K562 (cell line): ENCODE data around the gene TMEM150A. TPM values are rescaled to one million over a fixed set of nuclear protein-coding genes. Genes with fewer than 3 reads are reported as not detected.

Experiments used
- FOS ChIP-seq: IDR thresholded peaks from 3 replicates; pipeline ENCODE4 v1.6.1; 2011; ENCODE audit not compliant: insufficient read length; ENCODE audit errors: extremely low read depth
- HOMEZ ChIP-seq: fragments of 250-450 bp; sonication (Bioruptor Pico); IDR thresholded peaks from 2 replicates; pipeline ENCODE4 v1.4.0; 2020; ENCODE audit warnings: mild to moderate bottlenecking, moderate library complexity
- KDM1A ChIP-seq, 2 experiments: fragments of 450-650 bp; IDR thresholded peaks; 2 replicates each; pipeline ENCODE4 v1.6.1; 2016; ENCODE audit warnings: mild to moderate bottlenecking in 2 of 2
- MAZ ChIP-seq, 2 experiments: fragments of 450-650 bp in 1 of 2; sonication (generic) in 1 of 2; formaldehyde crosslinking; IDR thresholded peaks in 1 of 2; conservative IDR thresholded peaks in 1 of 2; 2 replicates each; pipeline versions ENCODE4 v1.4.0 to v1.5.0; 2020; ENCODE audit warnings: mild to moderate bottlenecking in 1 of 2, missing genetic modification reagents in 1 of 2
- NCOA6 ChIP-seq: fragments of 450-650 bp; IDR thresholded peaks from 2 replicates; pipeline ENCODE4 v1.6.1; 2017; ENCODE audit warnings: mild to moderate bottlenecking
- PCBP1 ChIP-seq: fragments of 200-400 bp; formaldehyde crosslinking; IDR thresholded peaks from 2 replicates; pipeline ENCODE4 v1.6.1; 2018; ENCODE audit warnings: mild to moderate bottlenecking, low read depth, low read length; ENCODE audit not compliant: poor library complexity, severe bottlenecking
- POLR2B ChIP-seq: fragments of 450-650 bp; IDR thresholded peaks from 2 replicates; pipeline ENCODE4 v1.6.1; 2018; ENCODE audit warnings: low read depth; ENCODE audit not compliant: partially characterized antibody
- SIX5 ChIP-seq, 2 experiments: IDR thresholded peaks; 2 replicates each; pipeline ENCODE4 v1.6.1; 2011; ENCODE audit warnings: low read length in 2 of 2, borderline replicate concordance in 1 of 2, low read depth in 1 of 2, mild to moderate bottlenecking in 1 of 2, moderate library complexity in 1 of 2; ENCODE audit not compliant: insufficient read depth in 1 of 2
- SNRNP70 ChIP-seq: fragments of 200-400 bp; formaldehyde crosslinking; optimal IDR thresholded peaks from 2 replicates; pipeline ENCODE3; 2017; ENCODE audit warnings: low read depth, low read length
- TAF7 ChIP-seq: fragments of 450-650 bp; IDR thresholded peaks from 2 replicates; pipeline ENCODE4 v1.6.1; 2016; ENCODE audit warnings: missing genetic modification characterization, missing compliant biosample characterization
- ZBTB26 ChIP-seq: fragments of 450-650 bp; formaldehyde crosslinking; IDR thresholded peaks from 2 replicates; pipeline ENCODE4 v1.4.0; 2022; ENCODE audit warnings: missing genetic modification characterization
- ZBTB40 ChIP-seq, 2 experiments: fragments of 450-650 bp in 1 of 2; sonication (generic) in 1 of 2; formaldehyde crosslinking in 1 of 2; IDR thresholded peaks; 2 replicates each; pipeline versions ENCODE4 v1.7.1 to v1.9.0; 2016 to 2022; ENCODE audit warnings: inconsistent platforms in 1 of 2, mild to moderate bottlenecking in 1 of 2, missing genetic modification reagents in 1 of 2
- ZBTB7A ChIP-seq: IDR thresholded peaks from 2 replicates; pipeline ENCODE4 v1.6.1; 2011; ENCODE audit warnings: low read depth, mild to moderate bottlenecking, low read length, moderate library complexity, borderline replicate concordance; ENCODE audit not compliant: control insufficient read depth
- ZNF311 ChIP-seq: fragments of 250-450 bp; sonication (Bioruptor Pico); IDR thresholded peaks from 2 replicates; pipeline ENCODE4 v1.4.0; 2020; ENCODE audit warnings: mild to moderate bottlenecking, moderate library complexity
- polyA plus RNA-seq, 8 experiments: library from polyadenylated mRNA; depleted of rRNA in 4 of 8; stranded (reverse) in 5 of 8; unstranded in 3 of 8; fragments of >200 nt; fragmentation: Nextera tagmentation in 2 of 8; fragmentation: Illumina TruSeq in 1 of 8; extraction: Ambion mirVana in 2 of 8; extraction: Trizol in 1 of 8; gene quantifications; 2 replicates each; pipeline versions ENCODE4 v1.2.1 to v1.2.3, GENCODE V29; 2011 to 2014; ENCODE audit warnings: inconsistent platforms in 1 of 8, missing spikeins in 1 of 8
- total RNA-seq, 7 experiments: library from RNA; depleted of rRNA in 6 of 7; stranded (reverse); fragments of >200 nt in 6 of 7; fragmentation: Illumina TruSeq in 2 of 7; extraction: Trizol in 2 of 7; gene quantifications; 2 replicates each; pipeline versions ENCODE4 v1.2.1 to v1.2.3, GENCODE V29; 2011 to 2021; ENCODE audit warnings: low replicate concordance in 1 of 7

TMEM150A gene
- total and polyA plus RNA-seq, 9 of the 15 experiments (the other 6 are each of a cell fraction or from before 2014, with no cell fraction given), result 3.9 to 17.1 (median 8.4) TPM

GRCh38 chr2:85595301-85596025 lies 7.0 kb downstream of the TMEM150A start, which contains the start of gene RNF181 (continued):
- peak; percentile 58 to 65 for TF ChIP-seq MAZ (CRISPR knock-in tag; conservative IDR thresholded peaks at IDR 0.05 in 1 of 2, IDR thresholded peaks at IDR 0.05 in 1 of 2)
- TF ChIP-seq KDM1A (IDR thresholded peaks at IDR 0.05), result no peak
- no peak for TF ChIP-seq PCBP1
- TF ChIP-seq NCOA6, result 0 out of 2 replicates have a peak, but pooled peaks have one; percentile 30
- TF ChIP-seq ZBTB7A, result no peak; the same call in 1 of the 2 replicates
- peak; percentile 80 for TF ChIP-seq TAF7 (tag)
- no peak for TF ChIP-seq HOMEZ (CRISPR knock-in tag)
- peak; percentile 31; the same call in 1 of the 2 replicates for TF ChIP-seq ZBTB40 (IDR thresholded peaks at IDR 0.05)
- no peak for TF ChIP-seq ZBTB40 (CRISPR knock-in tag; IDR thresholded peaks at IDR 0.05)
- no peak for TF ChIP-seq SIX5 (IDR thresholded peaks at IDR 0.05; ENCODE audit: borderline replicate concordance in 1 of 2, insufficient read depth in 1 of 2, low read depth in 1 of 2, low read length in 2 of 2)
- no peak for TF ChIP-seq SNRNP70
- TF ChIP-seq ZBTB26 (CRISPR knock-in tag), result peak; percentile 67; the same call in 1 of the 2 replicates
- peak; percentile 86 for TF ChIP-seq POLR2B
- TF ChIP-seq ZNF311 (CRISPR knock-in tag), result no peak
- peak; percentile 96 for TF ChIP-seq FOS
